Measurements from ENCODE around the gene EEIG2.

- TF ChIP-seq CTCF (IDR thresholded peaks at IDR 0.05) (no peak), POLR2AphosphoS5 (IDR thresholded peaks at IDR 0.05) (no peak)
Measured at GRCh38 chr1:108565512-108565911, 5.6 kb downstream of the EEIG2 start.
